Parathyroid adenoma (tissue), 2 donors: ENCODE results near the gene SLC6A20.

Experiments used
- H2AFZ ChIP-seq: fragments of 300-600 bp; sonication (generic); one replicate; pipeline ENCODE4 v1.7.0; 2017; ENCODE audit warnings: antibody characterized with exemption, mild to moderate bottlenecking
- H3K27ac ChIP-seq: fragments of 300-600 bp; sonication (generic); one replicate; pipeline ENCODE4 v1.7.0; 2017
- H3K27me3 ChIP-seq: fragments of 300-600 bp; sonication (generic); one replicate; pipeline ENCODE4 v1.7.0; 2017; ENCODE audit warnings: low read length; ENCODE audit not compliant: control insufficient read depth, insufficient read depth
- H3K36me3 ChIP-seq: fragments of 300-600 bp; sonication (generic); one replicate; pipeline ENCODE4 v1.7.0; 2017; ENCODE audit warnings: low read length; ENCODE audit not compliant: control insufficient read depth, insufficient read depth
- H3K4me1 ChIP-seq: fragments of 300-600 bp; sonication (generic); one replicate; pipeline ENCODE4 v1.7.0; 2017; ENCODE audit warnings: control low read depth
- H3K4me2 ChIP-seq: fragments of 300-600 bp; sonication (generic); one replicate; pipeline ENCODE4 v1.7.0; 2017; ENCODE audit warnings: low read length
- H3K4me3 ChIP-seq: fragments of 300-600 bp; sonication (generic); one replicate; pipeline ENCODE4 v1.7.0; 2017; ENCODE audit warnings: low read depth, low read length
- H3K79me2 ChIP-seq: fragments of 300-600 bp; sonication (generic); one replicate; pipeline ENCODE4 v1.7.0; 2017; ENCODE audit warnings: control low read depth
- H3K9ac ChIP-seq: fragments of 300-600 bp; sonication (generic); one replicate; pipeline ENCODE4 v1.7.0; 2017; ENCODE audit warnings: mild to moderate bottlenecking
- H3K9me3 ChIP-seq: fragments of 300-600 bp; sonication (generic); one replicate; pipeline ENCODE4 v1.7.0; 2017; ENCODE audit warnings: low read length; ENCODE audit not compliant: control insufficient read depth
- CTCF ChIP-seq: fragments of 300-600 bp; sonication (generic); IDR thresholded peaks from one replicate; pipeline ENCODE4 v1.7.0; 2017; ENCODE audit warnings: antibody characterized with exemption, mild to moderate bottlenecking
- donor health status: primary hyperparathyroidism.

The SLC6A20 gene

GRCh38 chr3:45776611-45777010, 19.7 kb downstream of the SLC6A20 start:
- no peaks in the 10 kb centered on the region for H3K27me3 ChIP-seq
- no peak overlapping the region for H3K9ac ChIP-seq
- no peaks in the 10 kb centered on the region for H3K36me3 ChIP-seq
- H3K4me2 ChIP-seq: no peak overlapping the region
- TF ChIP-seq CTCF: no peak
- H3K79me2 ChIP-seq: no peaks in the 10 kb centered on the region
- H3K4me3 ChIP-seq: no peak overlapping the region
- no peaks in the 10 kb centered on the region for H3K4me1 ChIP-seq
- no peaks in the 10 kb centered on the region for H3K9me3 ChIP-seq
- H3K27ac ChIP-seq: no peak overlapping the region
- H2AFZ ChIP-seq: no peak overlapping the region

GRCh38 chr3:45776301-45776595, 20.1 kb downstream of the SLC6A20 start:
- H3K4me3 ChIP-seq: no peak overlapping the region
- H3K27ac ChIP-seq: no peak overlapping the region
- no peaks in the 10 kb centered on the region for H3K36me3 ChIP-seq
- H3K4me1 ChIP-seq: no peaks in the 10 kb centered on the region
- no peak for TF ChIP-seq CTCF
- H3K9me3 ChIP-seq: no peaks in the 10 kb centered on the region
- no peak overlapping the region for H3K9ac ChIP-seq
- H3K79me2 ChIP-seq: no peaks in the 10 kb centered on the region
- H3K4me2 ChIP-seq: no peak overlapping the region
- H3K27me3 ChIP-seq: no peaks in the 10 kb centered on the region
- H2AFZ ChIP-seq: no peak overlapping the region

GRCh38 chr3:45775571-45776300, 20.6 kb downstream of the SLC6A20 start:
- no peaks in the 10 kb centered on the region for H3K79me2 ChIP-seq
- no peak overlapping the region for H3K9ac ChIP-seq
- H3K4me3 ChIP-seq: no peak overlapping the region
- TF ChIP-seq CTCF: no peak
- H3K9me3 ChIP-seq: no peaks in the 10 kb centered on the region
- no peak overlapping the region for H3K4me2 ChIP-seq
- no peaks in the 10 kb centered on the region for H3K4me1 ChIP-seq
- H3K27me3 ChIP-seq: no peaks in the 10 kb centered on the region
- H3K36me3 ChIP-seq: no peaks in the 10 kb centered on the region
- H2AFZ ChIP-seq: no peak overlapping the region
- H3K27ac ChIP-seq: no peak overlapping the region

GRCh38 chr3:45774581-45775521, 21.5 kb downstream of the SLC6A20 start:
- no peak overlapping the region for H2AFZ ChIP-seq
- H3K36me3 ChIP-seq: no peaks in the 10 kb centered on the region
- H3K27ac ChIP-seq: no peak overlapping the region
- H3K27me3 ChIP-seq: no peaks in the 10 kb centered on the region
- no peaks in the 10 kb centered on the region for H3K79me2 ChIP-seq
- H3K4me3 ChIP-seq: no peak overlapping the region
- no peak overlapping the region for H3K9ac ChIP-seq
- TF ChIP-seq CTCF: no peak
- no peaks in the 10 kb centered on the region for H3K9me3 ChIP-seq
- H3K4me2 ChIP-seq: no peak overlapping the region
- H3K4me1 ChIP-seq: no peaks in the 10 kb centered on the region
